Hematopoietic multipotent progenitor cell treated with erythropoietin and hydrocortisone succinate and interleukin-3 and kit ligand, for 17 days (in vitro differentiated cells): ENCODE results near the gene SIRT5.

Experiments
- DNase-seq: peaks from one replicate; pipeline ENCODE4 v3.0.0-alpha.2; 2015; ENCODE audit warnings: low spot score

SIRT5 gene

DNA sequence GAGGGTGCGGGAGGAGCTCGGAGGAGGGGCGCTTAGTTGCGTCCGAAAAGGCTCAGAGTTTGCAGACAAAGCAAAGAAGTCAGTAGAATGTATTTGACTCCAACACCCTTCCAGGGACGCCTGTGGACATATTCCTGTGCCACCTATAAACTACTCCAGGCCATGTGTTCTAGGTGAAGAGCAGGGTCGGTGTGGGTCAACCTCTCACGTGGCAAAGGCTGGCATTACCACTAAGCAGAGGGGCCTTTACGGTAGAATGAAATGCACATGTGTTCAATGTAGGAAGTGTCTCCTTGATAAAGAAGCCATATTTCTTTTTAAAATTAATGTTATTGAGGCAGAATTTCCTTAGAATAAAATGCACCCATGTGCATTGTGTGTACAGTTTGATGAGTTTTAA, 15.4 kb downstream of the SIRT5 start:
- DNase-seq = no peak

DNA sequence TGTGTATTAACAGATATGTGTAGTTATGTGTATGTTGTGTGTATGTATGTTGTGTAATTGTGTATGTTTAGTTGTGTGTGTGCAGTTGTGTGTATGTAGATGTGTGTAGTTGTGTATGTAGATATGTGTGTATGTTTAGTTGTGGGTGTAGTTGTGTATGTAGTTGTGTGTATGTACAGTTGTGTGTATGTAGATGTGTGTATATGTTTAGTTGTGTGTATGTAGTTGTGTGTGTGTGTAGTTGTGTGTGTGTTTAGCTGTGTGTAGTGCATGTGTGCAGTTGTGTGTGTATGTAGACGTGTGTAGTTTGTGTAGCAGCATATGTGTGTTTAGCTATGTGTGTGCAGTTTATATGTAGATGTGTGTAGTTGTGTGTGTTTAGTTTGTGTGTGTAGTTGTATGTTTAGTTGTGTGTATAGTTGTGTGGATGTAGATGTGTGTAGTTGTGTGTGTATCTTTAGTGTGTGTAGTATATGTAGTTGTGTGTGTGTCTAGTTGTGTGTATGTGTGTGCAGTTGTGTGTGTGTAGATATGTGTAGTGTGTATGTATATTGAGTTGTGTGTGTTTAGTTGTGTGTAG, 16.3 kb downstream of the SIRT5 start:
- no peak for DNase-seq

DNA sequence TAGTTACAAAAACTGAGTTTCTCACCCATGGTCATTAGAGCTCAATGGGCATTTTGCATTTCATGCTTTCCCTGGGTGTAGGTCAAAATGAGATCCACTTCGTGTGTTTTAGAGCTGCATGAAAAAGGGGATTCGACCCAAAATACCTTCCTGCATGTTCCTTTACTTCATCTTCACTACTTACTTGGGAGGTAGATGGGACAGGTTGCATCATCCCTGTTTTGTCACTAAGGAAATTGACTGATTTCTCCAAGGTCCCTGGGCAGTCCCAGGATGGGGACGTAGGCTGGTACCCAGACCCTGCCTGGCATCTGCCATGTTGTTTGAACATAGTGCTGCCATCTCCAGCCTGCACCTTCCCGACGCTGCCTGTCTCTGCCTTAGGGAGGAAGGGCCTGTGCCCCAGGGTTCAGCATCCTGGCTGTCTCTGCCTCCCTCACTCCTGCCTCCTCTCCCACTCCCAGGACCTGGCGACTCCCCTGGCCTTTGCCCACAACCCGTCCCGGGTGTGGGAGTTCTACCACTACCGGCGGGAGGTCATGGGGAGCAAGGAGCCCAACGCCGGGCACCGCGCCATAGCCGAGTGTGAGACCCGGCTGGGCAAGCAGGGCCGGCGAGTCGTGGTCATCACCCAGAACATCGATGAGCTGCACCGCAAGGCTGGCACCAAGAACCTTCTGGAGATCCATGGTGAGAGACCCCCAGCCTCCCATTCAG, 17.0 kb downstream of the SIRT5 start:
- DNase-seq = no peak

- no peak for DNase-seq
Observed at GRCh38 chr6:13593103-13593502, 18.7 kb downstream of the SIRT5 start.

DNA sequence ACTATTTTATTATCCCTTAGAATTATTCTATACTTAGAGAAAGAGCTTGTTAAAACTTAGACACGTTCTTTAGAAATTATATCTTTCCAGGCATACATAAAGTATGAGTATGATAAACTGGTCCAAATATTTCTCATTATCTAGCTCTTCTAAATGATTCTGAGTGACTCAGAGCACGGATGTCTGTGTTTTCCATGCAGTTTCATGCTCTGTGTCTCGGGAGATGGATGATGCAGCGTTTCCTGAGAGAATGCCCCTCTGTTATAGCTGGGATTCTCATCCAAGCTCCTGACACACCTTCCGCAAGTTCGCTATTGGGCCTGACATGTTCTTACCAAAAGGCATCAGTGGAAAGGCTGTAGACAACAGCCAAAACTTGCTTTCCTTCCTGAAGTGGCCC, 19.3 kb downstream of the SIRT5 start:
- DNase-seq = no peak

DNA sequence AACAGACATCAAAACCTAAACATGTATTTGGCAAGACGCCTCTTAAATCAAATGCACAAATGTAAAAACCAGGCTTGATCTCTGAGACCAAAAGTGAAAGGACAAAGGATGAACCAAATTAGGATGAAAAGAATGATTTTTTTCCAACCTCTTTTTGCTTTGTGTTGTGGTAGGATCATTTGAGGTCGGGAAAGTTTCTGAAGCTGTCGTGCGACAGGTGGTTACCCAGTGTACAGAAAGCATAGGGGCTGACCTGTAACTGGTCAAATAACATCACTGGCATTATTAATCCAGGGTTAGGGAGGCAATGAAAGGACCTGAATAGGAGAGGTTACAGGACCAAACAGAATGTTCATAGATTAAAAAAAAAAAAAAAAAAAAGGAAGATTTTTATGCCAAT, 22.7 kb downstream of the SIRT5 start:
- no peak for DNase-seq

DNA sequence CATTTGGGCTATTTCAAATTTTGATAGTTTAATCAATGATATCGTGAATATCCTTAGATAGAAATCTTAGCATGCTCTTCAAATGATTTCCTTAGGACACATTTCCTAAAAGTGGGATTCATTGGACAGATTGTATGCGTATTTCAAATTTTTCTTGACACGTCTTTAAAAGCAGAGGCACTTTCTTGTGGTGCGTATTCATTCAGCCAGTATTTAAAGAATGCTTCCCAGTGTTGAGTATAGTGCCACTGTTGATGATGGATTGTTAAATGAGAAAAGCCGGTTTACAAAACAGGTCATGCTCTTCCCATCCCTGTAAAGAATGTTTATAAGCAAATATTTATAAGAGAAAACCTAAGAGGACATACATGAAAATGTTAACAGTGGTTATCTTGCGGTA, 25.6 kb downstream of the SIRT5 start:
- DNase-seq = no peak

DNA sequence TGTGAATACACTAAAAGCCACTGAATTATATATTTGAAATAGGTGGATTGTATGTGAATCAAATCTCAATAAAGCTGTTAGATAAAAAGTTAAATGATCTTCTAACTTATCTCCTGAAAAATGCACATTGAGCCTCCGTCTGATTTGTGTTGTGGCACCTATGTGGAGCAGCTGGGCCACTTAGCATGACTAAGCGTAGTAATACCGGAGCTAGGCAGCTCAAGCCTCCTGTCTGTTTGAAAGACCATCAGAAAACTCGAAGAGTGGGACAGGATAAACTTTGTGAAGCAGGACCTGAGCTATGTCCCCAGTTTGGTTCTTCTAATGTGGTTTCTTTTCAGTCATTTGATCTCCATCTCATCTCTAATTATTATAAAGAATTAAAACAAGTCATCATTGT, 29.7 kb downstream of the SIRT5 start:
- no peak for DNase-seq

DNA sequence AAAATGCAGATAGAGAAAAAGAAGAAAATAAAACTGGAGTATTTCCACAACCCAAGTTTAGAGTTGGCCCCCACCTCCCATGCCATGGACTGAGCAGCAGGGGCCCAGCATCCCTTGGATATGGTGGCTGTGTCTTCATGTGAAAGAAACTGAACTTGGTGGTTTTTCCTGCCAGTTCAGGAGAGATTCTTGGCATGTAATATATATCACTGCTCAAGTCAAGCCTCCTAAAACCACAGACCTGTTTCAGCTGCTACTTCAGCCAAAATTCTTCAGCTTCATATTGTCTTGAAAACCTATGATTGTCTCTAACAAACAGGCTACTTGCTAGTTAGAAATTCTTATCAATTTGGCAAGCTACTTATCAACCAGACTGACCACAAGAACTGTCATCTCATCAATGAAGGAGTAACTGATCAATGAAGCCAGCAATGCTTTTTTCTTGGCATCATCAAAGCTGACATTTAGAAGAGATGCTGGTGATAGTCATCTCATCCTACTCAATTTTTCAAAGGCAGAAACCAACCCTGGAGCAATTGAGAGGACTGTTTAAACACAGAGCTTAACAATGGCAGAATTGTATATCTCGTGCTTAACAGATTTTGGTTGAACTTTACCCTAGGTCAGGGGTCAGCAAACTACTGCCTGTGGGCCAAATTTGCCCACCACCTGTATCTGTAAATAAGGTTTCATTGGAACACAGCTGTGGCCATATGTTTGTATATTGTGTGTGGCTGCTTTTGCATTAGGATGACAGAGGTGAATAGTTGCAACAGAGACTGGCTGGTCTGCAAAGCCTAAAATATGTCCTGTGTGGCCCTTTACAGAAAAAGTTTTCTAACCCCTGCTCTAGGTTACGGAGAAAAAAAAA, 30.4 kb downstream of the SIRT5 start:
- DNase-seq = no peak

GRCh38 chr6:13605634-13606033, 31.2 kb downstream of the SIRT5 start:
- DNase-seq = no peak

DNA sequence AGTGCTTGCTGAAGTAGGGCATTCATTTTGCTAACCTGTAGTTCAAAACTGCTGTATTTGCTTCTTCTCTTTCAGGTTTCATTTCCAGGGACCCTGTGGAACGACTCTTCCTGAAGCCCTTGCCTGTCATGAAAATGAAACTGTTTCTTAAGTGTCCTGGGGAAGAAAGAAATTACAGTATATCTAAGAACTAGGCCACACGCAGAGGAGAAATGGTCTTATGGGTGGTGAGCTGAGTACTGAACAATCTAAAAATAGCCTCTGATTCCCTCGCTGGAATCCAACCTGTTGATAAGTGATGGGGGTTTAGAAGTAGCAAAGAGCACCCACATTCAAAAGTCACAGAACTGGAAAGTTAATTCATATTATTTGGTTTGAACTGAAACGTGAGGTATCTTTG, 37.3 kb downstream of the SIRT5 start:
- no peak for DNase-seq

DNA sequence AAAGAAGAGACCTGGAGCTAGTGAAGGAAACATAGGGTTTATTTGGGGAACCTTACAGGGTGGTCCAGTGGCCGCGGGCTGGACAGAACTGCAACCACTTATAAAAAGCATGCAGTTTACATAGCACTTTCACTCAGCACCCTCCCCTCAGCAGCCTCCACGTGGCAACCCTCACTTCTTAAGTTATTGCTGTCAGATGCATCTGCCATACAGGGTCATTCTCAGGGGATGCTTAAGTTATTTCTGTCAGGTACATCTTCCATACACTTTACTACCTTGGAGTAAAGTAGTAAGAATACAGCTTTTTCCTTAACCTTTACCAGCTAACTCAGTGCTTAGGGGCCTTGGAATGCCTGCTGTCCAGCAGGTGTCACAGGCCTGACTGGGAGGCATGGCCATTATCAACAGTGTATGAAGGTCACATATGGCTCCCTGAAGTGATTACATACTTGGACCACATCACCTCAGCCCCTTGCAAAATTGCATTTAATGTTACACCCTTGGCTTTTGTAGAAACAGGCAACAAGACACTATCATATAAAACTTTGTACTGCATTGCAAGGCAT, 38.7 kb downstream of the SIRT5 start:
- DNase-seq = no peak

- DNase-seq = no peak
Observed at GRCh38 chr6:13614126-13614925, 39.9 kb downstream of the SIRT5 start.

- peak; percentile 99 for DNase-seq
Observed at GRCh38 chr6:13614926-13615791, 40.8 kb downstream of the SIRT5 start, which contains the start of gene NOL7. NOL7 (plus strand) TSS chr6:13615335; CDS start chr6:13615359, 24 bp downstream.

GRCh38 chr6:13615792-13616120, 41.4 kb downstream of the SIRT5 start:
- DNase-seq = peak; percentile 67

GRCh38 chr6:13617066-13617465, 42.7 kb downstream of the SIRT5 start:
- DNase-seq = no peak

GRCh38 chr6:13624871-13625288, 50.5 kb downstream of the SIRT5 start:
- DNase-seq = peak; percentile 72

- no peak for DNase-seq
Observed at GRCh38 chr6:13629459-13630116, 55.2 kb downstream of the SIRT5 start.

GRCh38 chr6:13630499-13630898, 56.1 kb downstream of the SIRT5 start:
- no peak for DNase-seq

GRCh38 chr6:13633343-13633742, 58.9 kb downstream of the SIRT5 start:
- no peak for DNase-seq
